ENCODE results near the gene LSM14A.
"Not testable (repeated sequence)": the region's sequence is repeated elsewhere in the genome, so short reads cannot be mapped to it uniquely, and the experiment has no call there.

LSM14A gene

GRCh38 chr19:34159541-34159940, 12.8 kb upstream of the LSM14A start:
- not testable (repeated sequence) for DNase-seq

- not testable (repeated sequence) for DNase-seq
These were observed 10.4 kb upstream of the LSM14A start for GRCh38 chr19:34161902-34162301.

- DNase-seq: no peak
These were observed 7.0 kb upstream of the LSM14A start for GRCh38 chr19:34165295-34165738.

GRCh38 chr19:34169475-34170199, 2.7 kb upstream of the LSM14A start:
- not testable (repeated sequence) for DNase-seq

GRCh38 chr19:34171539-34171876, 796 bp upstream of the LSM14A start:
- DNase-seq: peak; percentile 62

- no peak for DNase-seq
These were observed 423 bp downstream of the LSM14A start for GRCh38 chr19:34172661-34173192.

- DNase-seq: peak; percentile 8
These were observed 1.1 kb downstream of the LSM14A start for GRCh38 chr19:34173193-34173956.

- not testable (repeated sequence) for DNase-seq
These were observed 2.9 kb downstream of the LSM14A start for GRCh38 chr19:34175173-34175572.

- DNase-seq: no peak
These were observed 4.3 kb downstream of the LSM14A start for GRCh38 chr19:34176581-34176980.

GRCh38 chr19:34178274-34178610, 5.9 kb downstream of the LSM14A start:
- no peak for DNase-seq

- DNase-seq: no peak
These were observed 6.8 kb downstream of the LSM14A start for GRCh38 chr19:34179066-34179465.

GRCh38 chr19:34180273-34180672, 8.0 kb downstream of the LSM14A start:
- DNase-seq: no peak

- DNase-seq: no peak
These were observed 8.4 kb downstream of the LSM14A start for GRCh38 chr19:34180709-34181108.

- no peak for DNase-seq
These were observed 9.0 kb downstream of the LSM14A start for GRCh38 chr19:34181111-34181864.

- DNase-seq: no peak
These were observed 9.8 kb downstream of the LSM14A start for GRCh38 chr19:34182125-34182524.

GRCh38 chr19:34184880-34185491, 12.7 kb downstream of the LSM14A start:
- DNase-seq: no peak

GRCh38 chr19:34186205-34186604, 13.9 kb downstream of the LSM14A start:
- DNase-seq: no peak

GRCh38 chr19:34187011-34187410, 14.7 kb downstream of the LSM14A start:
- DNase-seq: no peak

- DNase-seq: no peak
These were observed 16.1 kb downstream of the LSM14A start for GRCh38 chr19:34188408-34188807.

- DNase-seq: no peak
These were observed 17.1 kb downstream of the LSM14A start for GRCh38 chr19:34189199-34189916.

- DNase-seq: no peak
These were observed 17.7 kb downstream of the LSM14A start for GRCh38 chr19:34189917-34190425.

- no peak for DNase-seq
These were observed 19.2 kb downstream of the LSM14A start for GRCh38 chr19:34191355-34191962.
